ENCODE data around the gene TMEM128.

GRCh38 chr4:4226606-4227438 lies 21.2 kb downstream of the TMEM128 start, which contains the start of gene OTOP1:
- no peak for TF ChIP-seq CTCF (conservative IDR thresholded peaks at IDR 0.05; ENCODE audit: low read length)
- no peak for TF ChIP-seq EZH2phosphoT487 (IDR thresholded peaks at IDR 0.05; ENCODE audit: borderline replicate concordance, low read depth, low read length)

Measured in OCI-LY7 (cell line).